ENCODE results near the gene ARRDC2.

DNA sequence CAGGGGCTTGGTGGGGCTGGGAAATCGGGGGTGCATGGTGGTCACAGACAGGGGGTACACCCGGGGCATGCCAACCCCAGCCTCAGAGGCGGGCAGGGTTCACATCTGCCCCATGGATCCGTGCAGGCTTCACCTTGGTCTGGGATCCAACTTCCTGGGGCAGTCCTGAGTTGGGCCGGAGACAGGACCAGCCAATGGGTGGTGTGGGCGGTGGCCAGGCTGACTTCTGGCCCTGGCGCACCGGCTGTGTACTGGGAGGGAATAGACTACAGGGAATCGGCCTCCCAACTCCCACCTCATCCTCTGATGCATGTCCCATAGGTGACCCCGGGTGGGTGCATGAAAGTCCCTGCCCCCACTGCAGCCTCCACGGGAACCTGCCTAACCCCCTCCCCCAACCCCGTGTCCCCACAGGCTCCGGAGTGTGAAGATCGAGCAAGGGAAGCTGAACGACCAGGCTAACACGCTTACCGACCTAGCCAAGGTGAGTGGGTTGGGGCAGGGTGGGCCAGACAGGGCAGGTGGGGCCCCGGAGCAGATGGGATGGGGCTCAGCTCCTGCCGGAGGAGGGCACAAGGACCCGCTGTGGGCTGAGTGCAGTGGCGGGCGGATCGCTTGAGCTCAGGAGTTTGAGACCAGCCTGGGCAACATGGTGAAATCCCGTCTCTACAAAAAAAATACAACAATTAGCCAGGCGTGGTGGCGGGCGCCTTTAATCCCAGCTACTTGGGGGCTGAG is 14.7 kb upstream of the ARRDC2 start:
- TF ChIP-seq, protein P1, sequence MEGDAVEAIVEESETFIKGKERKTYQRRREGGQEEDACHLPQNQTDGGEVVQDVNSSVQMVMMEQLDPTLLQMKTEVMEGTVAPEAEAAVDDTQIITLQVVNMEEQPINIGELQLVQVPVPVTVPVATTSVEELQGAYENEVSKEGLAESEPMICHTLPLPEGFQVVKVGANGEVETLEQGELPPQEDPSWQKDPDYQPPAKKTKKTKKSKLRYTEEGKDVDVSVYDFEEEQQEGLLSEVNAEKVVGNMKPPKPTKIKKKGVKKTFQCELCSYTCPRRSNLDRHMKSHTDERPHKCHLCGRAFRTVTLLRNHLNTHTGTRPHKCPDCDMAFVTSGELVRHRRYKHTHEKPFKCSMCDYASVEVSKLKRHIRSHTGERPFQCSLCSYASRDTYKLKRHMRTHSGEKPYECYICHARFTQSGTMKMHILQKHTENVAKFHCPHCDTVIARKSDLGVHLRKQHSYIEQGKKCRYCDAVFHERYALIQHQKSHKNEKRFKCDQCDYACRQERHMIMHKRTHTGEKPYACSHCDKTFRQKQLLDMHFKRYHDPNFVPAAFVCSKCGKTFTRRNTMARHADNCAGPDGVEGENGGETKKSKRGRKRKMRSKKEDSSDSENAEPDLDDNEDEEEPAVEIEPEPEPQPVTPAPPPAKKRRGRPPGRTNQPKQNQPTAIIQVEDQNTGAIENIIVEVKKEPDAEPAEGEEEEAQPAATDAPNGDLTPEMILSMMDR (IDR thresholded peaks at IDR 0.05): no peak
- no peak for TF ChIP-seq POLR2A (IDR thresholded peaks at IDR 0.05)
- no peak for TF ChIP-seq POLR2AphosphoS5 (IDR thresholded peaks at IDR 0.05; ENCODE audit: insufficient read depth in 1 of 2, low read depth in 1 of 2)

Data from vagina (tissue), 2 donors.